Globus pallidus (tissue), 1 donor: ENCODE results near the gene NAV1.
A peak's percentile ranks its signal among the peaks of the same experiment; 100 is the strongest.
"Not testable (repeated sequence)": the region's sequence is repeated elsewhere in the genome, so short reads cannot be mapped to it uniquely, and the experiment has no call there.

Experiments used
- DNase-seq: peaks from one replicate; pipeline ENCODE4 v3.0.0-alpha.2; 2015; ENCODE audit warnings: low spot score

The NAV1 gene

GRCh38 chr1:201504799-201505502 is 34.0 kb upstream of the NAV1 start:
- DNase-seq, result no peak

- no peak for DNase-seq
Measured at GRCh38 chr1:201505503-201505890, 33.4 kb upstream of the NAV1 start.

- DNase-seq, result no peak
Measured at GRCh38 chr1:201506092-201506491, 32.8 kb upstream of the NAV1 start.

- DNase-seq, result peak; percentile 96
Measured at GRCh38 chr1:201506557-201507359, 32.2 kb upstream of the NAV1 start, which contains the start of gene CSRP1. Gene CSRP1, minus strand, starts transcription at chr1:201507123. Its CDS starts 10,820 bp downstream, at chr1:201496303.

- no peak for DNase-seq
Measured at GRCh38 chr1:201507360-201507675, 31.6 kb upstream of the NAV1 start.

- DNase-seq, result no peak
Measured at GRCh38 chr1:201508809-201509208, 30.1 kb upstream of the NAV1 start.

GRCh38 chr1:201509601-201510374 is 29.1 kb upstream of the NAV1 start:
- no peak for DNase-seq

GRCh38 chr1:201510734-201511133 is 28.2 kb upstream of the NAV1 start:
- no peak for DNase-seq

- no peak for DNase-seq
Measured at GRCh38 chr1:201511396-201511940, 27.5 kb upstream of the NAV1 start.

- peak; percentile 85 for DNase-seq
Measured at GRCh38 chr1:201511941-201512539, 26.9 kb upstream of the NAV1 start.

GRCh38 chr1:201513498-201514243 is 25.3 kb upstream of the NAV1 start:
- DNase-seq, result no peak

- no peak for DNase-seq
Measured at GRCh38 chr1:201514466-201514865, 24.5 kb upstream of the NAV1 start.

- DNase-seq, result no peak
Measured at GRCh38 chr1:201515062-201515750, 23.7 kb upstream of the NAV1 start.

- no peak for DNase-seq
Measured at GRCh38 chr1:201515895-201516294, 23.0 kb upstream of the NAV1 start.

- no peak for DNase-seq
Measured at GRCh38 chr1:201516511-201517127, 22.3 kb upstream of the NAV1 start.

- no peak for DNase-seq
Measured at GRCh38 chr1:201517631-201518030, 21.3 kb upstream of the NAV1 start.

GRCh38 chr1:201518071-201518470 is 20.9 kb upstream of the NAV1 start:
- no peak for DNase-seq

GRCh38 chr1:201520046-201520575 is 18.8 kb upstream of the NAV1 start:
- DNase-seq, result not testable (repeated sequence)

- DNase-seq, result no peak
Measured at GRCh38 chr1:201525193-201525778, 13.6 kb upstream of the NAV1 start.

GRCh38 chr1:201527879-201528278 is 11.0 kb upstream of the NAV1 start:
- no peak for DNase-seq
